ENCODE measurements around the gene SLC24A4. TPM values are rescaled to one million over a fixed set of nuclear protein-coding genes. Genes with fewer than 3 reads are reported as not detected.

The SLC24A4 gene
- total RNA-seq, 2 donors from 2014 or later = 0.11 to 0.17 TPM

DNA sequence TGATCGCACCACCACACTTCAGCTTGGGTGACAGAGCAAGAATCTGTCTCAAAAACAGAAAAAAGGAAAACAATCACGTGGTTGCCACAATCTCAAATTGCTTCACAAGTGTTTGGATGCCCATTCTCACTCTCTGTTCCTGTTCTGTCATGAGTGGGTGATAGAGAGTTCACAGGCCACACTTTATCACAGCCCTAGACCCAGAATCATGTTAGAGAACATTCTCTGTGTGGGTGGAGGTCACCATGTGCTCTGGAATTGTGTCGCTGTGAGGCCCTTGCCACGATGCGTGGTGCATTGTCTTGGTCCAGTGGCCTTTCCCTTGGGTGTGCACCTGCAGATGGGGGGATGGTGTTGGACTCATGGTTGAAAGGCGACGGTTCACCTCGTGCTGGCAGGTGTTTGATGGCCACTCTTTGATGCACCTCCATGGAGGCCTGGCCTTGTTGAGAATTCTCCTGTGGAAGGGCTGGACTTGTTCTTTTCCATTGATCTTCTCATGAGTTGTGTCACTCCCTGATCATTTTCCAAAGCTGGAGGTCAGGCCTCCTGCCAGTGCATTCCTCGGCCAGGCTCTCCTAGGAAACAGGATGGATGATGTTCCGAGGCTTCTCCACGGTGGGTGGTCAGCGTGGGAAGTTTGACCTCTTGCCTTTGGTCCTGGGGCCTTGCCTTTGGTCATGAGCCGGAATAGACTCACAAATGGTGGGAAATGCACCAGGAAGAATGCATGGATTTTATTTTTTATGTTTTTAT lies 91.9 kb downstream of the SLC24A4 start:
- H3K4me3 ChIP-seq = no peak overlapping the region
- H3K36me3 ChIP-seq = no peaks in the 10 kb centered on the region
- no peaks in the 10 kb centered on the region for H3K4me1 ChIP-seq
- H3K27ac ChIP-seq = no peak overlapping the region
- intact Hi-C loops (cut with DNase I) = no loop called here
- no peaks in the 10 kb centered on the region for H3K9me3 ChIP-seq
- no peaks in the 10 kb centered on the region for H3K27me3 ChIP-seq
- no peak for TF ChIP-seq CTCF (IDR thresholded peaks at IDR 0.05)
- DNase-seq = no peak
- no peak overlapping the region for H3K9ac ChIP-seq (ENCODE audit: low read depth in 2 of 2, low read length in 2 of 2)

DNA sequence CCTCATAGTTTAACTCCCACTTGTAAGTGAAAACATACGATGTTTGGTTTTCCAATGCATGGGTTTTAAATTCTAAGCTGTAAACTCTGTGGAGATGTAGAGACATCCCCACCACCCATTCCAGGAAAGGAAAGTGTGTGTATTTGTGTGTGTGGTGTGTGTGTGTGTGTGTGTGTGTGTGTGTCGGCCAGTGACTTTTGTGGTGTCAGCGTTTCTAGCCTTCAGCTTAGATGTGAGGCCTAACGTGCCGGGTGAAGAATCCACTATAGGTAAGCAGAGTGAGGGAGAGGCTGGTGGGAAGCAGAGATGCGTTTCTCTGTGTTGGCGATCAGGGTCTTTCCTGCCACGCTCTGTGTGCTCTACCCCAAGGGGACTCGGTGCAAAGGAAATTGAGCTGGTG lies 93.0 kb downstream of the SLC24A4 start:
- Histone ChIP-seq H3K27ac (no peak overlapping the region), H3K9me3 (no peaks in the 10 kb centered on the region), H3K36me3 (no peaks in the 10 kb centered on the region), H3K9ac (ENCODE audit: low read depth in 2 of 2, low read length in 2 of 2) (no peak overlapping the region), H3K27me3 (no peaks in the 10 kb centered on the region), H3K4me1 (no peaks in the 10 kb centered on the region), H3K4me3 (no peak overlapping the region)
- intact Hi-C loops (cut with DNase I) = no loop called here
- no peak for TF ChIP-seq CTCF (IDR thresholded peaks at IDR 0.05)
- no peak for DNase-seq

- TF ChIP-seq CTCF (IDR thresholded peaks at IDR 0.05) = no peak
- no peaks in the 10 kb centered on the region for H3K27me3 ChIP-seq
Observed at GRCh38 chr14:92416544-92416943, 93.6 kb downstream of the SLC24A4 start.

GRCh38 chr14:92417759-92418158 lies 94.8 kb downstream of the SLC24A4 start:
- no peak overlapping the region for H3K27ac ChIP-seq
- H3K4me3 ChIP-seq = no peak overlapping the region
- H3K4me1 ChIP-seq = no peaks in the 10 kb centered on the region
- no peak for DNase-seq
- H3K9ac ChIP-seq (ENCODE audit: low read depth in 2 of 2, low read length in 2 of 2) = no peak overlapping the region
- no peaks in the 10 kb centered on the region for H3K36me3 ChIP-seq
- no peaks in the 10 kb centered on the region for H3K9me3 ChIP-seq
- intact Hi-C loops (cut with DNase I) = no loop called here
- H3K27me3 ChIP-seq = no peaks in the 10 kb centered on the region
- TF ChIP-seq CTCF (IDR thresholded peaks at IDR 0.05) = no peak

More at GRCh38 chr14:92416544-92416943, 93.6 kb downstream of the SLC24A4 start:
- no peaks in the 10 kb centered on the region for H3K9me3 ChIP-seq
- no peaks in the 10 kb centered on the region for H3K4me1 ChIP-seq
- no peak overlapping the region for H3K27ac ChIP-seq
- DNase-seq = no peak
- intact Hi-C loops (cut with DNase I) = no loop called here
- no peak overlapping the region for H3K9ac ChIP-seq (ENCODE audit: low read depth in 2 of 2, low read length in 2 of 2)
- H3K4me3 ChIP-seq = no peak overlapping the region
- H3K36me3 ChIP-seq = no peaks in the 10 kb centered on the region

GRCh38 chr14:92421751-92422150 lies 98.8 kb downstream of the SLC24A4 start:
- Histone ChIP-seq H3K27me3 (no peaks in the 10 kb centered on the region), H3K9me3 (no peaks in the 10 kb centered on the region), H3K4me1 (no peaks in the 10 kb centered on the region), H3K27ac (no peak overlapping the region), H3K36me3 (no peaks in the 10 kb centered on the region), H3K4me3 (no peak overlapping the region), H3K9ac (ENCODE audit: low read depth in 2 of 2, low read length in 2 of 2) (no peak overlapping the region)
- TF ChIP-seq CTCF (IDR thresholded peaks at IDR 0.05) = no peak
- no peak for DNase-seq
- intact Hi-C loops (cut with DNase I) = no loop called here

Data from colonic mucosa (tissue), 4 donors.